HG03342 (cell line): Measurements from ENCODE around the gene CDK5RAP2.
A peak's percentile ranks its signal among the peaks of the same experiment; 100 is the strongest.

ENCODE experiments used
- ATAC-seq: cut with Tn5 transposase; IDR thresholded peaks from one replicate; pipeline ENCODE4 v1.9.1; 2021; ENCODE audit warnings: mild to moderate bottlenecking, moderate library complexity; ENCODE audit not compliant: unreplicated experiment

The CDK5RAP2 gene

GRCh38 chr9:120440791-120441190 lies 139.2 kb downstream of the CDK5RAP2 start:
- no peak for ATAC-seq

GRCh38 chr9:120439926-120440325 lies 140.0 kb downstream of the CDK5RAP2 start:
- no peak for ATAC-seq

- peak; percentile 72 for ATAC-seq
These were observed 141.0 kb downstream of the CDK5RAP2 start for GRCh38 chr9:120438836-120439546.

- ATAC-seq: no peak
These were observed 141.9 kb downstream of the CDK5RAP2 start for GRCh38 chr9:120438111-120438510.

- ATAC-seq: no peak
These were observed 142.9 kb downstream of the CDK5RAP2 start for GRCh38 chr9:120436983-120437475.

- no peak for ATAC-seq
These were observed 143.5 kb downstream of the CDK5RAP2 start for GRCh38 chr9:120436446-120436845.

- no peak for ATAC-seq
These were observed 144.9 kb downstream of the CDK5RAP2 start for GRCh38 chr9:120435091-120435490.

GRCh38 chr9:120434532-120434931 lies 145.4 kb downstream of the CDK5RAP2 start:
- no peak for ATAC-seq

- ATAC-seq: no peak
These were observed 146.3 kb downstream of the CDK5RAP2 start for GRCh38 chr9:120433701-120434100.

GRCh38 chr9:120432600-120432999 lies 147.4 kb downstream of the CDK5RAP2 start:
- no peak for ATAC-seq

- ATAC-seq: no peak
These were observed 148.7 kb downstream of the CDK5RAP2 start for GRCh38 chr9:120431268-120431667.

- ATAC-seq: no peak
These were observed 155.7 kb downstream of the CDK5RAP2 start for GRCh38 chr9:120424248-120424647.

- no peak for ATAC-seq
These were observed 156.2 kb downstream of the CDK5RAP2 start for GRCh38 chr9:120423812-120424211.

- no peak for ATAC-seq
These were observed 158.0 kb downstream of the CDK5RAP2 start for GRCh38 chr9:120421977-120422376.

GRCh38 chr9:120418315-120418714 lies 161.7 kb downstream of the CDK5RAP2 start:
- ATAC-seq: no peak

GRCh38 chr9:120416781-120417427 lies 163.1 kb downstream of the CDK5RAP2 start:
- no peak for ATAC-seq

- ATAC-seq: no peak
These were observed 166.6 kb downstream of the CDK5RAP2 start for GRCh38 chr9:120413121-120414048.

- no peak for ATAC-seq
These were observed 167.5 kb downstream of the CDK5RAP2 start for GRCh38 chr9:120412425-120412951.

- no peak for ATAC-seq
These were observed 168.0 kb downstream of the CDK5RAP2 start for GRCh38 chr9:120411862-120412424.

GRCh38 chr9:120410925-120411501 lies 169.0 kb downstream of the CDK5RAP2 start:
- ATAC-seq: no peak
